Testis (tissue), 3 donors: Measurements from ENCODE around the gene NRXN3. TPM values are rescaled to one million over a fixed set of nuclear protein-coding genes. Genes with fewer than 3 reads are reported as not detected.

Experiments used
- DNase-seq: peaks from one replicate; pipeline ENCODE4 v3.0.0-alpha.2; 2019
- H3K27ac ChIP-seq, 2 donors: fragments of 200-600 bp; sonication (generic); one replicate each; pipeline ENCODE4 v1.5.1; 2019
- H3K27me3 ChIP-seq: fragments of 200-600 bp; sonication (generic); one replicate; pipeline ENCODE4 v1.5.1; 2019
- H3K36me3 ChIP-seq: fragments of 200-600 bp; sonication (generic); one replicate; pipeline ENCODE4 v1.5.1; 2017; ENCODE audit warnings: low read depth; ENCODE audit errors: missing control alignments
- H3K4me1 ChIP-seq: fragments of 200-600 bp; sonication (generic); one replicate; pipeline ENCODE4 v1.5.1; 2019
- H3K4me3 ChIP-seq, 2 donors: fragments of 200-600 bp; sonication (generic); one replicate each; pipeline ENCODE4 v1.5.1; 2017 to 2019
- H3K9me3 ChIP-seq: fragments of 200-600 bp; sonication (generic); one replicate; pipeline ENCODE4 v1.5.1; 2017
- CTCF ChIP-seq, 3 experiments: fragments of 450-650 bp in 2 of 3; fragments of 200-600 bp in 1 of 3; sonication (generic) in 1 of 3; IDR thresholded peaks; one replicate each; pipeline ENCODE4 v1.5.1; 2016 to 2019; ENCODE audit warnings: antibody characterized with exemption in 3 of 3, mild to moderate bottlenecking in 2 of 3, moderate library complexity in 1 of 3
- POLR2A ChIP-seq: fragments of 450-650 bp; IDR thresholded peaks from one replicate; pipeline ENCODE4 v1.6.1; 2017; ENCODE audit warnings: antibody characterized with exemption, mild to moderate bottlenecking, moderate library complexity
- WGBS, 2 donors: methylation state at CpG; one replicate each; pipeline ENCODE4 v1.1.5; 2018; 5-methylcytosine and 5-hydroxymethylcytosine counted together
- intact Hi-C: fragments of 100-400 bp; cut with DNase I; formaldehyde crosslinking; loops from one replicate; pipeline ENCODE4 v1.15.1; 2023; ENCODE audit warnings: low total_unique reads
- polyA plus RNA-seq: library from polyadenylated mRNA; stranded (reverse); fragments of 350-450 nt; fragmentation: Illumina TruSeq; extraction: RNeasy Lipid Tissue Mini Kit (QIAGEN cat#74804); gene quantifications from one replicate; pipeline ENCODE4 v1.2.3, GENCODE V29; 2014; ENCODE audit warnings: low read depth, low replicate concordance; ENCODE audit not compliant: insufficient read depth
- total RNA-seq, 2 donors: library from RNA; depleted of rRNA; stranded (reverse); fragments of >200 nt; gene quantifications; one replicate each; pipeline ENCODE4 v1.2.3, GENCODE V29; 2016

Gene NRXN3
- total and polyA plus RNA-seq, 3 donors from 2014 or later: 3.5 to 8.0 (median 3.9) TPM

GRCh38 chr14:79251278-79251677, 1081.1 kb downstream of the NRXN3 start:
- H3K27me3 ChIP-seq: no peaks in the 10 kb centered on the region
- no peak overlapping the region for H3K27ac ChIP-seq
- WGBS, 2 donors: 89 to 90% methylated on average over 4 of the region's 4 CpGs
- no peak for DNase-seq
- intact Hi-C loops: no loop called here
- H3K36me3 ChIP-seq: no peaks in the 10 kb centered on the region
- H3K4me3 ChIP-seq: no peak overlapping the region
- no peaks in the 10 kb centered on the region for H3K9me3 ChIP-seq
- H3K4me1 ChIP-seq: no peaks in the 10 kb centered on the region
- TF ChIP-seq CTCF (IDR thresholded peaks at IDR 0.05) (no peak), POLR2A (no peak)

- Histone ChIP-seq H3K27ac (no peak overlapping the region), H3K4me1 (no peaks in the 10 kb centered on the region), H3K4me3 (no peak overlapping the region), H3K36me3 (no peaks in the 10 kb centered on the region), H3K9me3 (no peaks in the 10 kb centered on the region), H3K27me3 (no peaks in the 10 kb centered on the region)
- TF ChIP-seq CTCF (IDR thresholded peaks at IDR 0.05) (no peak), POLR2A (no peak)
- intact Hi-C loops: no loop called here
- WGBS, 2 donors: 82% methylated on average over 3 of the region's 3 CpGs
- no peak for DNase-seq
These were observed 1083.4 kb downstream of the NRXN3 start for GRCh38 chr14:79253576-79253975.

- H3K9me3 ChIP-seq: no peaks in the 10 kb centered on the region
- H3K36me3 ChIP-seq: no peaks in the 10 kb centered on the region
- no peak overlapping the region for H3K27ac ChIP-seq
- H3K4me1 ChIP-seq: no peaks in the 10 kb centered on the region
- no peak for DNase-seq
- WGBS, 2 donors: 52 to 77% methylated on average over 3 of the region's 3 CpGs
- intact Hi-C loops: no loop called here
- H3K4me3 ChIP-seq: no peak overlapping the region
- TF ChIP-seq CTCF (IDR thresholded peaks at IDR 0.05) (no peak), POLR2A (no peak)
- no peaks in the 10 kb centered on the region for H3K27me3 ChIP-seq
These were observed 1084.0 kb downstream of the NRXN3 start for GRCh38 chr14:79254069-79254775.

- Histone ChIP-seq H3K27me3 (no peaks in the 10 kb centered on the region), H3K4me3 (no peak overlapping the region), H3K27ac (no peak overlapping the region), H3K36me3 (no peaks in the 10 kb centered on the region), H3K4me1 (no peaks in the 10 kb centered on the region), H3K9me3 (no peaks in the 10 kb centered on the region)
- intact Hi-C loops: no loop called here
- WGBS, 2 donors: 61 to 65% methylated on average over 2 of the region's 2 CpGs
- no peak for DNase-seq
- TF ChIP-seq POLR2A: no peak
- TF ChIP-seq CTCF (IDR thresholded peaks at IDR 0.05): no peak
These were observed 1086.2 kb downstream of the NRXN3 start for GRCh38 chr14:79256380-79256779.

- 94% methylated on average over 3 of the region's 3 CpGs for WGBS, 2 donors
- no peaks in the 10 kb centered on the region for H3K36me3 ChIP-seq
- H3K27ac ChIP-seq: no peak overlapping the region
- H3K27me3 ChIP-seq: no peaks in the 10 kb centered on the region
- intact Hi-C loops: no loop called here
- DNase-seq: no peak
- H3K4me3 ChIP-seq: no peak overlapping the region
- TF ChIP-seq POLR2A (no peak), CTCF (IDR thresholded peaks at IDR 0.05) (no peak)
- no peaks in the 10 kb centered on the region for H3K9me3 ChIP-seq
- H3K4me1 ChIP-seq: no peaks in the 10 kb centered on the region
These were observed 1090.2 kb downstream of the NRXN3 start for GRCh38 chr14:79260406-79260805.
